Ishikawa (cell line): ENCODE results near the gene PLXNA4.

Experiments used
- CEBPB ChIP-seq: IDR thresholded peaks from 2 replicates; pipeline ENCODE4 v1.6.1; 2012
- CREB1 ChIP-seq: IDR thresholded peaks from 2 replicates; pipeline ENCODE4 v1.6.1; 2012; ENCODE audit warnings: low read depth
- EGR1 ChIP-seq: IDR thresholded peaks from 2 replicates; pipeline ENCODE4 v1.6.1; 2012
- EP300 ChIP-seq: IDR thresholded peaks from 2 replicates; pipeline ENCODE4 v1.6.1; 2012; ENCODE audit warnings: borderline replicate concordance
- FOXM1 ChIP-seq: IDR thresholded peaks from 2 replicates; pipeline ENCODE4 v1.6.1; 2012; ENCODE audit warnings: low read depth, borderline replicate concordance
- NFIC ChIP-seq: IDR thresholded peaks from 2 replicates; pipeline ENCODE4 v1.6.1; 2012
- RAD21 ChIP-seq: IDR thresholded peaks from 2 replicates; pipeline ENCODE4 v1.6.1; 2012; ENCODE audit warnings: low read depth
- TAF1 ChIP-seq: IDR thresholded peaks from 2 replicates; pipeline ENCODE4 v1.6.1; 2012; ENCODE audit warnings: low read depth, mild to moderate bottlenecking
- TCF12 ChIP-seq: IDR thresholded peaks from 2 replicates; pipeline ENCODE4 v1.6.1; 2012; ENCODE audit warnings: low read depth
- TEAD4 ChIP-seq: IDR thresholded peaks from 2 replicates; pipeline ENCODE4 v1.6.1; 2012
- USF1 ChIP-seq: IDR thresholded peaks from 2 replicates; pipeline ENCODE4 v1.6.1; 2012
- YY1 ChIP-seq: IDR thresholded peaks from 2 replicates; pipeline ENCODE4 v1.6.1; 2012; ENCODE audit warnings: low read depth
- ZBTB7A ChIP-seq: IDR thresholded peaks from 2 replicates; pipeline ENCODE4 v1.6.1; 2012; ENCODE audit warnings: low read depth
- TF ChIP-seq, protein P1 (sequence below): IDR thresholded peaks from 2 replicates; pipeline ENCODE4 v1.6.1; 2012
- TF ChIP-seq, protein P2 (sequence below): IDR thresholded peaks from 2 replicates; pipeline ENCODE4 v1.6.1; 2012; ENCODE audit warnings: low read depth, mild to moderate bottlenecking

PLXNA4 gene

DNA sequence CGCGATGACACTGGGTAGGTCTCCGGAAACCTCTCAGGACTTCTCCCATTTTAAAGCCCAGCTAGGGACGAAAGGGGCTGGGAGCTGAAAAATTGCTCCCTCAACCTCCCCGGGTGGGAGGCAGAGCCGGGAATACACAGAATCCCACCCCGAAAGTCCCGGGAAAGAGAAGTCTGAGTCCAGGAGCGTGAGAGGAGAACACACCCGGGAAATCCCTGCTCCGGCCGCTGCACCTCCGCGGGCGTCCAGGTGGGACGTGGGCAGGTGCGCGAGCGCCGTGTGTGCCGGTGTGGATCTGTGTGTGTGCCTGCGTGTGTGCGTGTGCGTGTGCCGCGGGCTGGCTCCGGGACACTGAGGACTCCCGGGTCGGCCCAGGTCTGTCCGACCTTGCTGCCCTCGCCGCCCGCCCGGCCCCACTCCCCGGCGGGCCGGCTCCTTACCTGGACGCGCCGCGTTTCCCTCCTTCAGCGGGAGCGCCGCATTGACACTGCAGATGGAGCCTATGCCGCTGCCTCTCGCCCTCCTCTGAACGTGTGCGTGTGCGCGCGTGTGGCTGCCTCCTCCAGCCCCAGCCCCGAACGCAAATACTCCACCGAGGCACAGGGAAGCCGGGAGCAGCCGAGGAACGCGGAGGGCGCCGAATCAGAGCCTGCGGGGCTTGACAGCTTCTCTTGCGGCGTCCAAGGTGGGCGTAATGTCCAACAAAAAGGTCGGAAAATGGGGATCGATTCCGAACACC lies at the start of gene PLXNA4:
PLXNA4 (minus strand) TSS at position 489 of the 739 bp plus-strand sequence. CDS start 67,777 bp downstream, outside the sequence.
- TF ChIP-seq, protein P1, sequence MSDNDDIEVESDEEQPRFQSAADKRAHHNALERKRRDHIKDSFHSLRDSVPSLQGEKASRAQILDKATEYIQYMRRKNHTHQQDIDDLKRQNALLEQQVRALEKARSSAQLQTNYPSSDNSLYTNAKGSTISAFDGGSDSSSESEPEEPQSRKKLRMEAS, result no peak
- TF ChIP-seq CEBPB (no peak), EP300 (no peak), TCF12 (no peak), RAD21 (no peak), EGR1 (no peak), NFIC (no peak), CREB1 (no peak), YY1 (no peak), TAF1 (no peak), ZBTB7A (no peak), FOXM1 (no peak), TEAD4 (no peak), USF1 (no peak)
- TF ChIP-seq, protein P2, sequence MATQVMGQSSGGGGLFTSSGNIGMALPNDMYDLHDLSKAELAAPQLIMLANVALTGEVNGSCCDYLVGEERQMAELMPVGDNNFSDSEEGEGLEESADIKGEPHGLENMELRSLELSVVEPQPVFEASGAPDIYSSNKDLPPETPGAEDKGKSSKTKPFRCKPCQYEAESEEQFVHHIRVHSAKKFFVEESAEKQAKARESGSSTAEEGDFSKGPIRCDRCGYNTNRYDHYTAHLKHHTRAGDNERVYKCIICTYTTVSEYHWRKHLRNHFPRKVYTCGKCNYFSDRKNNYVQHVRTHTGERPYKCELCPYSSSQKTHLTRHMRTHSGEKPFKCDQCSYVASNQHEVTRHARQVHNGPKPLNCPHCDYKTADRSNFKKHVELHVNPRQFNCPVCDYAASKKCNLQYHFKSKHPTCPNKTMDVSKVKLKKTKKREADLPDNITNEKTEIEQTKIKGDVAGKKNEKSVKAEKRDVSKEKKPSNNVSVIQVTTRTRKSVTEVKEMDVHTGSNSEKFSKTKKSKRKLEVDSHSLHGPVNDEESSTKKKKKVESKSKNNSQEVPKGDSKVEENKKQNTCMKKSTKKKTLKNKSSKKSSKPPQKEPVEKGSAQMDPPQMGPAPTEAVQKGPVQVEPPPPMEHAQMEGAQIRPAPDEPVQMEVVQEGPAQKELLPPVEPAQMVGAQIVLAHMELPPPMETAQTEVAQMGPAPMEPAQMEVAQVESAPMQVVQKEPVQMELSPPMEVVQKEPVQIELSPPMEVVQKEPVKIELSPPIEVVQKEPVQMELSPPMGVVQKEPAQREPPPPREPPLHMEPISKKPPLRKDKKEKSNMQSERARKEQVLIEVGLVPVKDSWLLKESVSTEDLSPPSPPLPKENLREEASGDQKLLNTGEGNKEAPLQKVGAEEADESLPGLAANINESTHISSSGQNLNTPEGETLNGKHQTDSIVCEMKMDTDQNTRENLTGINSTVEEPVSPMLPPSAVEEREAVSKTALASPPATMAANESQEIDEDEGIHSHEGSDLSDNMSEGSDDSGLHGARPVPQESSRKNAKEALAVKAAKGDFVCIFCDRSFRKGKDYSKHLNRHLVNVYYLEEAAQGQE, result no peak

GRCh38 chr7:132625651-132626050 lies 49.4 kb upstream of the PLXNA4 start:
- no peak for TF ChIP-seq RAD21
- TF ChIP-seq, protein P1, result no peak
- TF ChIP-seq CEBPB, result no peak
- no peak for TF ChIP-seq TAF1
- no peak for TF ChIP-seq ZBTB7A
- TF ChIP-seq TCF12, result no peak
- TF ChIP-seq USF1, result no peak
- TF ChIP-seq EGR1, result no peak
- TF ChIP-seq CREB1, result no peak
- no peak for TF ChIP-seq NFIC
- no peak for TF ChIP-seq FOXM1
- TF ChIP-seq TEAD4, result no peak

DNA sequence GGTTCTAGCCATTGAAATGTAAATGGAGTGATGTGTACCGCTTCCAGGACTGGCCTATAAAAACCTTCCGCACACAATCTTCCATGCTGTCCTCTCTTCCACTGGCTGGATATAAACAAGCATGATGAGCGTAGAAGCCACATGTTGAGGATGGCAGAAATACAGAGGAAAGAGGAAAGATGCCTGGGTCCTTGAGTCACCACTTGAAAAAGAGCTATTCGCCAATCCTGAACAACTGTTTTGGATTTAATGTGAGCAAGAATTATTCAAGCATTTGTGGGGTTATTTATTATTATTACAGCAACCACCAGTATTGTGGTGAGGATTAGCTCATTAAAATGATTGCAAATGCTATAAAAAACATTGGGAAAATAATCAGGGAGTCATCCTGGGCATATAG lies 45.8 kb upstream of the PLXNA4 start:
- TF ChIP-seq CREB1, result no peak
- TF ChIP-seq, protein P1, result no peak
- TF ChIP-seq EGR1, result no peak

GRCh38 chr7:132619967-132620366 lies 43.7 kb upstream of the PLXNA4 start:
- TF ChIP-seq TAF1 (no peak), TEAD4 (no peak), ZBTB7A (no peak), CREB1 (no peak), EP300 (no peak), EGR1 (no peak), TCF12 (no peak), NFIC (no peak), CEBPB (no peak), FOXM1 (no peak), RAD21 (no peak), USF1 (no peak), YY1 (no peak)
- TF ChIP-seq, protein P1, result no peak
- TF ChIP-seq, protein P2, result no peak

- no peak for TF ChIP-seq FOXM1
- TF ChIP-seq, protein P2, result no peak
- no peak for TF ChIP-seq NFIC
- no peak for TF ChIP-seq ZBTB7A
- TF ChIP-seq EP300, result no peak
- TF ChIP-seq USF1, result no peak
- no peak for TF ChIP-seq TCF12
- TF ChIP-seq TAF1, result no peak
- TF ChIP-seq CEBPB, result no peak
- no peak for TF ChIP-seq YY1
- TF ChIP-seq TEAD4, result no peak
- no peak for TF ChIP-seq EGR1
- TF ChIP-seq CREB1, result no peak
- no peak for TF ChIP-seq RAD21
- TF ChIP-seq, protein P1, result no peak
Observed at GRCh38 chr7:132618956-132619305, 42.7 kb upstream of the PLXNA4 start.
